GM12864 (cell line): ENCODE measurements around the gene ELF2.

Source experiments
- DNase-seq: peaks from one replicate; pipeline ENCODE4 v3.0.0-alpha.2; 2011; ENCODE audit warnings: low read depth
- H3K4me3 ChIP-seq: 2 replicates; pipeline ENCODE4 v1.5.1; 2011; ENCODE audit warnings: mild to moderate bottlenecking, low read depth, low read length, control low read depth
- TF ChIP-seq, protein P1 (sequence below): IDR thresholded peaks from 2 replicates; pipeline ENCODE4 v1.5.1; 2011; ENCODE audit warnings: low read depth, mild to moderate bottlenecking, moderate library complexity, low read length, control low read depth, inconsistent platforms; ENCODE audit errors: missing control alignments

ELF2 gene

GRCh38 chr4:139212900-139213299 is 35.9 kb upstream of the ELF2 start:
- H3K4me3 ChIP-seq, result no peak overlapping the region
- TF ChIP-seq, protein P1, sequence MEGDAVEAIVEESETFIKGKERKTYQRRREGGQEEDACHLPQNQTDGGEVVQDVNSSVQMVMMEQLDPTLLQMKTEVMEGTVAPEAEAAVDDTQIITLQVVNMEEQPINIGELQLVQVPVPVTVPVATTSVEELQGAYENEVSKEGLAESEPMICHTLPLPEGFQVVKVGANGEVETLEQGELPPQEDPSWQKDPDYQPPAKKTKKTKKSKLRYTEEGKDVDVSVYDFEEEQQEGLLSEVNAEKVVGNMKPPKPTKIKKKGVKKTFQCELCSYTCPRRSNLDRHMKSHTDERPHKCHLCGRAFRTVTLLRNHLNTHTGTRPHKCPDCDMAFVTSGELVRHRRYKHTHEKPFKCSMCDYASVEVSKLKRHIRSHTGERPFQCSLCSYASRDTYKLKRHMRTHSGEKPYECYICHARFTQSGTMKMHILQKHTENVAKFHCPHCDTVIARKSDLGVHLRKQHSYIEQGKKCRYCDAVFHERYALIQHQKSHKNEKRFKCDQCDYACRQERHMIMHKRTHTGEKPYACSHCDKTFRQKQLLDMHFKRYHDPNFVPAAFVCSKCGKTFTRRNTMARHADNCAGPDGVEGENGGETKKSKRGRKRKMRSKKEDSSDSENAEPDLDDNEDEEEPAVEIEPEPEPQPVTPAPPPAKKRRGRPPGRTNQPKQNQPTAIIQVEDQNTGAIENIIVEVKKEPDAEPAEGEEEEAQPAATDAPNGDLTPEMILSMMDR, result no peak
- no peak for DNase-seq

DNA sequence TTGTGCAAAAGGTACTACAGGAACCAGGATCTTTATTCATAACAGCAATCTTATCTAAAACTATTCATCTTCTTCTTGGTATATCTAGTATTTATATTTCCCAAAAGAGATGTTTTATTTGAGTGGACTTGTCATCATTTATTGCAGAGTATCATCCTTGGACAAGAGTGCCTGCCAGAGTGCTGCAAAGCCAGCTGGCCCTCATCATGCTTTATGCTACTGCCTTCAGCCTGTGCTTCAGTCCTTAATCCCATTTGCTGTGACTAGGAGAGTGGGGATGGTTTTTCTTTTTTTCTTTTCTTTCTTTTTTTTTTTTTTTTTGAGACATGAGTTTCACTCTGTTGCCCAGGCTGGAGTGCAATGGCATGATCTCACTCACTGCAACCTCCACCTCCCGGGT is 33.5 kb upstream of the ELF2 start:
- TF ChIP-seq, protein P1, result no peak
- DNase-seq, result no peak
- no peak overlapping the region for H3K4me3 ChIP-seq

DNA sequence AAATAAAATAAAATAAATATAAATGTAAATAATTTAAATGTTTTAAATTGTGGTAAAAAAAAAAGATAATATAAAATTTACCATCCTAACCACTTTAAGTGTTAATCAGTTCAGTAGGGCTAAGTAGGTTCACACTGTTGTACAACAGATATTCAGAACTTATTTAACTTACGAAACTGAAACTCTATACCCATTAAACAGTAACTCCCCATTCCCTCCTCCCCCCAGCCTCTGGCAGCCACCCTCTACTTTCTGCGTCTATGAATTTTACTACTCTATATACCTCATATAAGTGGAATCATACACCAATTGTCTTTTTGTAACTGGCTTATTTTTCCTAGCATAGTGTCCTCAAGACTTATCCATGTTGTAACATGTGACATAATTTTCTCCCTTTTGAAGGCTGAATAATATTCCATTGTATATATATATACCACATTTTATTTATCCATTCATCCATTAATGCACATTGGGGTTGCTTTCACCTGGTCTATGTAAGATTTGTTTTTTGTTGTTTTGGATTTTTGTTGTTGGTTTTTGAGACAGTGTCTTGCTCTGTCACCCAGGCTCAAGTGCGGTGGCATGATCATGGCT is 32.5 kb upstream of the ELF2 start:
- H3K4me3 ChIP-seq, result no peak overlapping the region
- TF ChIP-seq, protein P1, result no peak
- DNase-seq, result no peak

- TF ChIP-seq, protein P1, result no peak
- DNase-seq, result no peak
- no peak overlapping the region for H3K4me3 ChIP-seq
These were observed 31.5 kb upstream of the ELF2 start for GRCh38 chr4:139208404-139208945.

GRCh38 chr4:139207873-139208403 is 30.9 kb upstream of the ELF2 start:
- TF ChIP-seq, protein P1, result no peak
- no peak for DNase-seq
- H3K4me3 ChIP-seq, result no peak overlapping the region

DNA sequence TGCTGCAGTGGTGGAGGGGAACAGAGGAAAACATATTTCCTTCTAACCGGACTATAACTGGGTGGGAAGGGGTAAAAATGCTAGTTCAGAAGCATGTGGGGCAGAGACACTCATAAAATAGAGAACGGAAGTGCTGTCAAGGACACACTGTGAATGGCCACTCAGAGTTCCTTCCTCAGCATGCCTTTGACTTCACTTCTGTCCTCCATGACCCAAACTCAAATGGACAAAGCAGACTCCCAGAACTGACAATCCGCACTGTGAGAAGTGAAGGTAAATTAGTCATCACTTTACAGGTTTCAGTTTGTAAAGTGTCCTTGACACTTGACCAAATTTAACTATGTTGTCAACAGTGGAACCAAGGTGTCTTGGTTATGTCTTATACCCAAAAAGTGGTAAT is 30.2 kb upstream of the ELF2 start:
- H3K4me3 ChIP-seq, result no peak overlapping the region
- no peak for DNase-seq
- TF ChIP-seq, protein P1, result no peak

GRCh38 chr4:139202991-139203390 is 26.0 kb upstream of the ELF2 start:
- H3K4me3 ChIP-seq, result no peak overlapping the region
- TF ChIP-seq, protein P1, result no peak
- no peak for DNase-seq
